ENCODE data around the gene DNM2.
A peak's percentile ranks its signal among the peaks of the same experiment; 100 is the strongest.
"Not testable (repeated sequence)": the region's sequence is repeated elsewhere in the genome, so short reads cannot be mapped to it uniquely, and the experiment has no call there.

Gene DNM2

DNA sequence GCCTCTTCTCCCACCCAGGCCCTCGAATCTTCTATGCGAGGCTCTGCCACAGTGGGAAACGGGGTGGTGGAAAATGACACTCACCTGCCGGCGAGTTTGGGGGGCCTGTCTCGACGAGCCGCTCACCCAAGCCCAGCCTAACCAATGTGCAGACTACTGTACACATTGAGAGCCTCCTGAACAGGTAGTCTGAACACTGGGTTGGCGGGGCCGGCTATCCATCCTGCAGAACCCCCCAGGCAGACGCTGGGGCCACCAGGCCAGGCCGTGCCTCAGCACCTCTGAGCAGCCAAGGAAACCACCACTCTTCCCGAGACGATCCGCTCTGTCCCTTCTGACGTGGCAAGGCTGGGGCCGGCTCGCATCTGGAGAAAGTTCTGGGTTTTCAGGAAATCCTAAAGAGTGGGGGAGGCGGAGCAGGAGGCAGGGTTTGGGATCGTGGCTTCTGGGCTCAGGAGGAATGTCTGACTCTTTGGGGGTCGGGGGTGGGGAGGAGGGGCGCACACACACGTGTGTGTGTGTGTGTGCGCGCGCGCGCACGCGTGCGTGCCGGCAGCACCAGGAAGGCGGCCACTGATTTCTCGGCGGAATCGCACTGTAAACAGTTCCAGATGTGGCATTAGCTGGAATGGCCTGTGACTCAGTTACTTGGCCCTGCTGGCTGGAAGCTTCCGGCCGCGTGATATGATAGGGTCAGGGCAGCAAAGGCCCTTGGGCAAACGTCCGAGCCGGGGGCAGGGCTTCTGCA lies 99.6 kb downstream of the DNM2 start:
- DNase-seq (ENCODE audit: low spot score), result no peak

DNA sequence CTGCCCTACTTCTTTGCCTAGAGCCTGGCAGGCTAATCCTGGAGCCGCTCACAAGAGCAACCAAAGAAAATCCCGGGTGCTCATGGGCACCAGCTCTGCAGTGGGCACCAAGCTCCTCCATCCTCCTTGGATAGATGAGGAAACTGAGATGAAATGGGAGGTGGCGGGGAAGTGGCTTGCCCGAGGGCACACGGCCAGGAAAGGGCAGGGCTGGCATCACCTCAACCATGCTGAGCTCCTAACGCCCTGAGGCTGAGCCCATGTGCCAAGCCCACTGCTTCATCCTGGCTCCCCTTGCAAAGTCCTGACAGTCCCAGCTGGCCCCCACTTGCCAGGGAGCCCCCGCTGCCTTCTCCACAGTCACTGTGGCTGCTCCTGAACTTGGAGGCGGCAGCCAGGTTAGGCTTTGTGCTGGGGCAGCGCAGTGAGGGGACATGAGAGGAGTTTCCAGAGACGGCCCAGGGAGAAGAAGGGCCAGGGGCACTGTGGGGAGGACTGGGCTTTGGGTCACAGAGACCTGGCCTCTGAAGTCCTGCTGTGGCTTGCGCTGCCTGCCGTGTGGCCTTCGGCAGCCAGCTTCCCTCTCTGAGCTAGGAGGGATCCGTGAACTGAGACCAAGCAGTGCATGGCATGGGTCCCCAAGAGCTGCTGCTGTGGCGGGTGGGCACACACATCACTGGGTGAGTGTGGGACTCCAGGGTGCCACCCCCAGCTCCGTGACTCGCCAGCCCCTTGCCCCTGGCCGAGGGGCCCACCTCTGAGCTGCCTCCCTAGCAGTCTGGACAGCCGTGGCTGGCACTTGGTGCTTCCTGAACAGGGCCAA lies 100.6 kb downstream of the DNM2 start:
- no peak for DNase-seq (ENCODE audit: low spot score)

DNA sequence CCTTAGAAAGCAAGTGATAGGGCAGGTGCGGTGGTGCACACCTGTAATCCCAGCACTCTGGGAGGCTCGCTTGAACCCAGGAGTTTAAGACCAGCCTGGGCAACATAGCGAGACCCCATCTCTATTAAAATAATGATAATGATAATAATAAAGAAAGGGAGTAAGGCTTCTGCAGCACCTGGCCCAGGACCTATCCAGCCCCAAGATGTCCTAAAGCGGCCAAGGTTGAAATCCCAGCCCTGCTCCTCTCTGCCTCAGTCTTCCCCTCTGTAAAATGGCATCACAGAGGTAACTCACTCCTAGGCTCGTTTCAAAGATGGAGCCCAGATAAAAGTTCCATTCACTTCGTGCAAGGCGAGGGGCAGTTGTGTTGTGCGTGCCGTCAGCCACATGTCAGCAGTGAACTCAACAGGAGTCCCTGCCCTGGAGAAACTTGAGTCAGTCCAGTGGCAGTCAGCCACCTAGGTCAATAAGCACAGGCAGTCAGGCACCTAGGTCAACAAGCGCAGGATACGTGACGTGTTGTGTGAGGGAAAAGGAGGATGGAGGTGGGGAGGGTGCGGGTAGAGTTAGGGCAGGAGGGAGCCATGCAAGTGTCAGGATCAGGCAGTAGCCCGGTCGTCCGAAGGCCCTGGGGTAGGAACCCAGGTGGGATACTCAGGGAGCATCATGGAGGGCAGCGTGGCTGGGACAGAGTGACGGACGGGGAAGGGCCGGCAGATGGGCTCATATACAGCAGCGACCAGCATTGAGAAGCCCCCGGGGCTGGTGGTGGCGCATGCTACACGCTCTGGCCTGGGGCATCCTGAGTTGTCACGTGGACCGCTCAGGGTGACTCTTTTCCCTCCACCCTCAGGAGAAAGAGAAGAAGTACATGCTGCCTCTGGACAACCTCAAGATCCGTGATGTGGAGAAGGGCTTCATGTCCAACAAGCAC lies 101.5 kb downstream of the DNM2 start:
- no peak for DNase-seq (ENCODE audit: low spot score)

DNA sequence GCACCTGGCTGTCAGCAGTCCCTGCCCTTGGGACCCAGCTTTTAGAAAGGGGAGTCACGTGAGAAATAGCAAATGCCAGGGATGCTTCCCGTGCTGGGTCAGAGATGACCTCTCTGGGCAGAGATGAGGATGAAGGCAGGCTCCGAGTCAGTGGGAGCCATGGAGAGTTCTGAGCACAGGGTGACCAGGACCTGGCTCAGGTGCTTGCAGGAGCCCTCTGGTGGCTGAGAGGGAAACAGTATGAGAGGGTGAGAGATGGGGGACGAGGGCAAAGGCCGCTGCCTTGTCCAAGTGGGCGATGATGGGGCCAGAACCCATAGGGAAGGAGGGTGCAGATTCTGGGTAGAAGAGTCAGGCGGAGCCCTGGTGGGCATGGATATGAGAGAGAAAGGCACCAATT lies 102.3 kb downstream of the DNM2 start:
- DNase-seq (ENCODE audit: low spot score), result no peak

DNA sequence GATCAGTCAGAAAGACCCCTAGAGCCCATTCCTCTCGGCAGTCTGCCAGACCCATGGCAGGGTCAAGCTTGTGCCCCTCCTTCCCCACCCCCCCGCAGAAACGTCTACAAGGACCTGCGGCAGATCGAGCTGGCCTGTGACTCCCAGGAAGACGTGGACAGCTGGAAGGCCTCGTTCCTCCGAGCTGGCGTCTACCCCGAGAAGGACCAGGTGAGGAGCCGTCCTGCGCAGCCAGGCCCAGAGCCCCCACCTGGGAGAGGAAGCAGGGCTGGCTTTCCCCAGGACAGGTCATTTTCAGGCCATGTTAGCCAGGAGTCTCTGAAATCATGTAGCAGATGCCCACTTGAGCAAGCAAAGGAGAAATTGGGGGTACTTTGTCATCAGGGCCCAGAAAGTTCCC lies 105.8 kb downstream of the DNM2 start:
- DNase-seq (ENCODE audit: low spot score), result no peak

DNA sequence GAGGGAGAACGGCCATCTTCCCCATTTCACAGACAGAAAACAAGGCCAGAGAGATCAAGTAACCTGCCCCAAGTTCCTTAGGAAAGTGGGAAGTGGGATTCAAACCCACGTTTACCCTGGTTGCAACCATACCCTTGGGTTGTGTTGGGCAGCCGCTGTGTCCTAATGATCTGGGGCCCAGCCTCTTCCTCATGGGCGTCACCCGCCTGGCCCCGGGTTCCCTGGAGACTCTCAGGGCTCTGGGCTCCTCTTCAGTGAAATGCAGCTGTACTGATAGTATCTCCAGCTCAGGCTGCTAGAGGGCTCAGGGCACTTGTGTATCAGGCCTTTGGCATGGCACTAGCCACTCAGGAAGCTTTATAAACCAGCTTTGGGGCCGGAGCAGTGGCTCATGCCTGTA lies 108.4 kb downstream of the DNM2 start:
- no peak for DNase-seq (ENCODE audit: low spot score)

DNA sequence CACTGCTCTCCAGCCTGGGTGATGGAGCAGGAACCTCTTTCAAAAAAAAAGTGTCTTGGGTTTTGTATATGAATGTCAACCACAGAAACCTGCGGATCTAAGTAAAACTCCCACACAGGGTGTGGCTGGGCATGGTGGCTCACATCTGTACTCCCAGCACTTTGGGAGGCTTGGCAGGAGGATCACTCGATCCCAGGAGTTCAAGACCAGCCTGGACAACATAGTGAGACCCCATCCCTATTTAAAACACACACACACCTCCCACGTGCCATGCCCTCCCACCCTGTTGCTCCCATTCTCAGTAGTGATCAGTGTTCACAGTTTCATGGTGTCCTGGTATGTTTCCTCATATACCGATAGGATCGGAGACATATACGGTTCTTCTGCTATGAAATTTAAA lies 109.0 kb downstream of the DNM2 start:
- no peak for DNase-seq (ENCODE audit: low spot score)

DNA sequence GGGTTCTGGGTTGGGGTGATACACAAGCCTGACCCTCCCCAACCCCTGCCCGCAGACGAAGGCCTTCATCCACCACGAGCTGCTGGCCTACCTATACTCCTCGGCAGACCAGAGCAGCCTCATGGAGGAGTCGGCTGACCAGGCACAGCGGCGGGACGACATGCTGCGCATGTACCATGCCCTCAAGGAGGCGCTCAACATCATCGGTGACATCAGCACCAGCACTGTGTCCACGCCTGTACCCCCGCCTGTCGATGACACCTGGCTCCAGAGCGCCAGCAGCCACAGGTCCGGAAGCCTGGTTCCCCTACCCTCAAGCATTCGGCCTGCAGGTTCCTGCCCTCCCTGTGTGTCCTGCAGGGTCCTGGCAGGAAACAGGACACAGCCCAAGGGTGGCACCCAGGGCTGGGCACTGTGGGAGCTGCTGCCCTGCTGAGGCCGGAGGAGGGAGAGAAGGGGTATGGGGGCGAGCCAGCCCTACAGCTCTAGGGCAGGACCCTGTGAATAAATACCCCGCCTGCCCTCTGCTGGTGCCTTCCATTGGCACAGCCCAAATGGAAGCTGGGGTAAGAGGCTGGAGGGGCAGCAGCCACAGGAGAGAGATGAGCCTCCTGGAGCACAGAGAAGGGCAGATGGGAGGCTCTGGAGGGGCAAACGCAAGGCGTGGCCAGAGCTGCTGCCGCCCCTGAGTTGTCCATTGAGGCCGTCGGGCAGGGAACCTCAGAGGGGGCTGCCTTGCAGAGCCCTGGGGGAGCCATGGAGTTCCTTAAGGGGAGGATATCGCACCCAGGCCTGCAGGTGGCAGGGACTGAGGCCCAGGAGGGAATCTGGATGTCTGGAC lies 111.3 kb downstream of the DNM2 start:
- no peak for DNase-seq (ENCODE audit: low spot score)

DNA sequence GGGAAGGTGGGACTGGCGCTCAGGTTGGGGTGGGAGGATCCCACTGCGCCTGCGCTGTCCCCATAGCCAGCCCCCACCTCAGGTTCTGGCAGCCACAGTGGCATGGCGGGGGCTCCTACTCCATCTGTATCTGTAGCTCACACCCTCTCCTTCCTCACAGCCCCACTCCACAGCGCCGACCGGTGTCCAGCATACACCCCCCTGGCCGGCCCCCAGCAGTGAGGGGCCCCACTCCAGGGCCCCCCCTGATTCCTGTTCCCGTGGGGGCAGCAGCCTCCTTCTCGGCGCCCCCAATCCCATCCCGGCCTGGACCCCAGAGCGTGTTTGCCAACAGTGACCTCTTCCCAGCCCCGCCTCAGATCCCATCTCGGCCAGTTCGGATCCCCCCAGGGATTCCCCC lies 112.1 kb downstream of the DNM2 start:
- no peak for DNase-seq (ENCODE audit: low spot score)

DNA sequence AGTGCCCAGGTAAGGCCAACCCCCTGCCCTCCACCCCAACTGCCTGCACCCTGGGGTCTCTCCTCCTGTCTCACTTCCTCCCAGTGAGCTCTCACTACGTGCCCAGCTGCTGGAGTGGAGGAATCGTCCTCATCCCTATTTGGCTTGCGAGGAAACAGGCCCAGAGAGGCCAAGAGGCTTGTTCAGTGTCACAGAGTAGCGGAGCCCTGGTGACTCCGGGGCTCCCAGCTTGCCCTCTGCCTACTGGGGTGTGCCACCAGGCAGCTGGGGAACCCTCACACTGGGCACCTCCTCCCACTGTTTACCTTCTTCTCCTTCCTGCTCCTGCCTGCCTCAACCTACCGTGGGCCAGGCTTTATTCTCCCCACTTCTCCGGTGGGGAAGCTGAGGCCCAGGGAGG lies 112.5 kb downstream of the DNM2 start:
- DNase-seq (ENCODE audit: low spot score), result no peak

DNA sequence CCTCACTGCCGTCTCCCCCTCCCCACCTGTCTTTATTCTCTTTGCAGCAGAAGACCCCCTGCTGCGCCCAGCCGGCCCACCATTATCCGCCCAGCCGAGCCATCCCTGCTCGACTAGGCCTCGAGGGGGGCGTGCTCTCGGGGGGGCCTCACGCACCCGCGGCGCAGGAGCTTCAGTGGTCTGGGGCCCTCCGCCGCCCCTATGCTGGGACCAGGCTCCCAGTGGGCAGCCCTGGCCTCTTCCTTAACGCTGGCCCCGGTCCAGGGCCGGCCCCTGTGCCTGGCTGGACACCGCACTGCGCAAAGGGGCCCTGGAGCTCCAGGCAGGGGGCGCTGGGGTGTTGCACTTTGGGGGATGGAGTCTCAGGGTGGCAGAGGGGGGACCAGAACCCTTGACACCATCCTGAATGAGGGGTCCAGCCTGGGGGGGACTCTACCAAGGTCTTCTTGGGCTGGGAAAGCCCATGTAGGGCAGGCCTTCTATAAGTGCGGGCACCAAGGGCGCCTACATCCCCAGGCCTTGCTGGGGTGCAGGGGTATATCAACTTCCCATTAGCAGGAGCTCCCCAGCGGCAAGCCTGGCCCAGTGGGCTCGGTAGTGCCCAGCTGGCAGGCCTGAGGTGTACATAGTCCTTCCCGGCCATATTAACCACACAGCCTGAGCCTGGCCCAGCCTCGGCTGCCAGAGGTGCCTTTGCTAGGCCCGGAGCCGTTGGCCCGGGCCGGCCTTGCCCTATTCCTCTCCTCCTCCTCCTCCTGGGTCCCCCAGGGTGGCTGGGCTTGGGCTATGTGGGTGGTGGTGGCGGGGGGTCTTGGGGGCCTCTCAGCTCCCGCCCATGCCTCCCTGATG lies 113.3 kb downstream of the DNM2 start:
- DNase-seq (ENCODE audit: low spot score), result no peak

DNA sequence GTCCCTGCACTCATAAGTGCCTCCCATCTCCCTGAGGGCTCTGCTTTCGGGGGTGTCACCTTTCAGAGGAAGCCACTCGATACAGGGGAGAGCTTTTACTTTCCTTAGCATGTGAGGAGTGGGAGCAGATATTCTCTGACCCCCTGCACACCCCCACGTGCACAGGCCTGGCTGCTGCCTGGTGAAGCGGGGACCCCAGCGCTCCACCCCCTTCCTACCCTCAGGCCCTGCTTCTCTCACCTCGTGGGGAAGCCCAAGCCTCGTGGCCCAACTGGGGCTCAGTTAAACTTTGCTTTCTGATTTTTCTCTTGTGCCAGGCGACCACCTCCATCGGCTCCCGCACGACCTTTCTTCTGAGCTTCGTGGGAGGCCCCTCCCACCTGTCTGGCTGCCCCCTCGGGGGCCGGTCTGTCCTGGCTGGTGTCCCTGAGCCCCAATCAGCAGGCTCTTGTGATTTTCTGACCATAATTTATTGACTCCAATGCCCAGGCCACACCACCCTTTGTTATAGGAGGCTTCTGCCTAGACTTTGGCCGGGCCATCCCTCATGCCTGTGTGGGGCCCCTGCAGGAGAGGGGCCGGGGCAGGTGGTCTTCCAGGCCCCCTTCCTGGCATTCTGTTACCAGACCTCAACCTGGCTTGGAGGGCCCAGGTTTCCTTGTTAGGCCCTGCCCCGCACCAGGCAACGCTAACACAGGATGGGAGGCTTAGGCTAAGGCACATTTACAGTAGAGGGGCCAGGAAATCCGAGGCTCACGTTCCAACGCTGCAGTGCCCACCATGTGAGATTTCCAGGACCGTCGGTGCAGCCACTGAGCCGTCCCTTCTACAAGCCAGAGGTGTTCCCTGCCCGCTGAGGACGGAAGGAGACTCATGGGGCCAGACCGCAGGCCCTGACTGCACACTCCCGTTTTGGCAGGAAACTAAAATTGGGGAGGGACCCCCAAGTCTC lies 114.4 kb downstream of the DNM2 start:
- no peak for DNase-seq (ENCODE audit: low spot score)

DNA sequence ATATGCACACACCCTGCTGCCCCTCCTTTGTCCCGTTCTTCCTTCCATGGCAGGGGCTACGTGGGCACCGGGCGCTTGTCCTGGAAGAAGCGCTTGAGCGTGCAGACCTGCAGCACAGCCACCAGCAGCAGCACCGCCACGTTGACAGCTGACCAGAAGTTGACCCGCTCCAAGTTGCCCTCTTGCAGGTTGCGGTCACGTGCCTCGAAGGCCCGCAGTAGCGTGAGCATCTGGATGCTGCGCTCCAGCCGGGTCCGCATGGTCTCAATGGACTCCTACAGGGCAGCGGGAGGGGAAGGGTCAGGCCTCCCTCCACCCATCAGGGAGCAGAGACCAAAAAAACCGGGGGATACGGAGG lies 115.0 kb downstream of the DNM2 start:
- DNase-seq (ENCODE audit: low spot score), result no peak

DNA sequence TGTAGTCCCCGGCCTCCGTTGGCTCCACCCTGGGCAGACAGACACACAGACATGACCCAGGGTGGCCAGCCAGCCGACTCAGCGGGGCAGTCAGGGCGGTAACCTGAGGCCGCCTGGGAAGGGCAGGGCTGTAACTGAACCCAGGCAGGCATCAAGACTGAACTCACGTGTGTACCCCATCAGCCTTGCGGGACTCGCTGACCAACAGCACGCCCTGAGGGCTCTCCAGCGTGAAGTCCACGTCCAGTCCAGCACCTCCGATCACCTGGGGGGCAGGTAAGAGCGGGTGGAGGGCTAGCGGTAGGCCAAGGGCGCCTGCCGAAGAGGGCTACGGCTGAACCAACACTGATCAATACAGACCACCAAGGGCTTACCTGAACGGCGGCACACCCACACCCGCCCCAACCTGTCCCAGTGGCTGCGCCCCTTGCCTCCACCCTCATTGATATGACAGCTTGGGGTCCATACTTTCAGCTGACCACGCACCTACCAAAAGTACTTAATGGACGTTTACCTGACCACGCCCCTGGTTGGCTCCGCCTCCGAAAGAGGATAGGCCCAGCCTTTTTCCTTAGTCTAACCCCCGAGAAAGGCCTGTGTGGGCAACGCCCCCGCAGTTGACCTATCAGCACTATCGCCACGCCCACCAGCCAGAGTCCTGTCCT lies 117.3 kb downstream of the DNM2 start:
- no peak for DNase-seq (ENCODE audit: low spot score)

DNA sequence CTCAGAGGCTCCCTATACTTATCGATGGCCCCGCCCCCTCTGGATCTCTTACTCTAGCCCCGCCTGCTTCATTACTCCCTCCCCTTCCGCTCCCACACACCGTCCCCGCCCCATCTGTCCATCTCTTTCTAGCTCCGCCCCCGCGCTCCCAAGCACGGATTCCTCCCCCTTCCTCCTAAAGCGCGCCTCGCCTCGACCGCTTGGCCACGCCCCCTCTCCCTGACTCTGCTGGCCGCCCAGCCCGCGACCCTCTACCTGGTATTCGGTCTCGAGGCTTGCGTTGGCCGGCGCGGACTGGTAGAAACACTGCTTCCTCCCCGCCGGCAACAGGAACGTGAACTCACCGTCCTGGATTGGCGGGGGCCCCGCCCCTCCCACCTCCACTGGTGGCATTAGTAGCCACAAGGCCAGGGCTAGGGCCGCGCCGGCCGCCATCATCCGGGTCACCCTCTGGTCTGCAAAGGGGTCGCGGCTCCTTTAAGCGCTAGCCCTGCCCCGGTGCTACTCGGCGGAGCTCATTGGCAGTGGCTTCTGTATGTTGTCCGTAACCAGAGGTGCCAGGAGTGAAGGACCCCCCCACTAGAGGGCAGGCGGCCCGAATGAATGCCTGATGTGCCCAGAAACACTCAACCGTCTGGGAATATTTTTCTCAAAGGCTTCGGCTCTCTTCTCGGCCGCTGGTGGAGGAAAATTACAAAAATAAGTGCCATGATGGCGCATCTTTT lies 118.0 kb downstream of the DNM2 start, which contains the start of gene TMED1:
TSS of gene TMED1 (minus strand) at position 459 of the 725 bp plus-strand sequence. CDS start at position 438, 21 bp downstream.
- DNase-seq (ENCODE audit: low spot score), result peak; percentile 92

DNA sequence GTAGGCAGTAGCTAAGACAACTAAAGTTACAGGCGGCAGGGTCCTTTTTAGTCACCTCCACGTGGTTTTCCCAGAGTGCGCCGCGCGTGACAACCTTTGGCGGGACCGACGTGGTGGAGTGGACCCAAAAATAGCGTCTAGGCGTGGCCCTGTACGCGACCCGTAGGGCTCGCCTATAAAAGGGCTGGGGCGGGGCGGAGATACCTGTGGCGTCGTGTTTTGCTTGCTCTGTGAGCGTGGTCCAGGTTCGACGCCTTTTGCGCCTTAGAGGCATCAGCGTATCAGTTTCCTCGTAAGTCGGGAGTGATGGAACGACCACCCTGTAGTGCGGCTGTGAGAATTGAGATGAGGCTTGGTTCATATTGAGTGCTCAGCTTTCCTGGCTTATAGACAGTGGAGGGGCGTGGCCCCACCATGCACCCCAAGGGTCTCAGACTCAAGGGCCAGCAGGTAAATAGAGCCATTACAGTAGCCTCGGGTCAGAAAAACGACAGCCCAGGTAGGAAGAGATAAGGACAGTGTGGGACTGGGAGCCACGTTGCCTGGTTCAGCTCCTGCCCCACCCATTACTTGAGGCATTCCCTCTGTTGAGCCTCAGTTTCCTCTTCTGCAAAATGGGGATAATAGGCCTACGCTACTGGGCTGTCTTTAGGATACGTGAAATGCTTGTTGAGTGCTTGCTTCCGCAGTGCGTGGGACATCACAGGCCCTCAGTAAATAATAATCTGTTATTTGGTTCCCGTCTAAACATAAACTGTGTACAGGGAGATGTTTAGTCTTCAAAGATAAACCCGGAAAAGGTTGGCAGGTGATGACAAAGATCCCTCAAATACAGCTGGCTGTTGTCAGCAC lies 118.8 kb downstream of the DNM2 start:
- peak; percentile 80 for DNase-seq (ENCODE audit: low spot score)

DNA sequence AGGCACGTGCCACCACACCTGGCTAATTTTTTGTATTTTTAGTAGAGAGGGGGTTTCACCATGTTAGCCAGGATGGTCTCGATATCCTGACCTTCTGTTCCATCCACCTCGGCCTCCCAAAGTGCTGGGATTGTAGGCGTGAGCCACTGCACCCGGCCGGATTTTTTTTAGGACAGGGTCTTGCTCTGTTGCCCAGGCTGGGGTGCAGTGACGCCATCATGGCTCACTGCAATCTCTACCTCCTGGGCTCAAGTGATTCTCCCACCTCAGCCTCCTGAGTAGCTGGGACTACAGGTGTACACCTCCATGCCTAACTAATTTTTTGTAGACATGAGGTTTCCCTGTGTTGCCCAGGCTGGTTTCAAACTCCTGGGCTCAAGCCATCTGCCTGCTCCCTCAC lies 119.8 kb downstream of the DNM2 start:
- DNase-seq (ENCODE audit: low spot score), result not testable (repeated sequence)
